ENCODE measurements around the gene RNF149. TPM values are rescaled to one million over a fixed set of nuclear protein-coding genes. Genes with fewer than 3 reads are reported as not detected.
A peak's percentile ranks its signal among the peaks of the same experiment; 100 is the strongest.

Gene RNF149
- total and polyA plus RNA-seq, 9 of the 15 experiments (the other 6 are each of a cell fraction or from before 2014, with no cell fraction given): 9.0 to 31.5 (median 22.8) TPM

- intact Hi-C loops (cut with micrococcal nuclease) (no loop called here), in situ Hi-C loops (cut with MboI) (no loop called here)
- DNase-seq (ENCODE audit: extremely low read depth in 1 of 4, low spot score in 3 of 4) (peak in 1 of 4 experiments; percentile 42), ATAC-seq (peak; percentile 52), FAIRE-seq (no peak)
- H3K36me3 ChIP-seq (ENCODE audit: control insufficient read depth, insufficient read depth, low read length): peaks cover 28% of the 10 kb centered on the region
- H3K9me1 ChIP-seq (ENCODE audit: control insufficient read depth, insufficient read depth, low read length): no peaks in the 10 kb centered on the region
- H3K9me3 ChIP-seq (replicated peaks; ENCODE audit: control insufficient read depth, insufficient read depth, low read depth, low read length): no peaks in the 10 kb centered on the region
- H3K4me1 ChIP-seq (replicated peaks in 1 of 2; ENCODE audit: control insufficient read depth in 2 of 2, insufficient read depth in 2 of 2, low read length in 2 of 2): peaks cover 16 to 28% of the 10 kb centered on the region in 2 experiments; a peak in 4 of 5 replicates
- under 1% methylated on average over 55 of the region's 57 CpGs for WGBS (ENCODE audit: insufficient coverage, low coverage, missing lambda C conversion rate)
- H3K4me2 ChIP-seq (ENCODE audit: insufficient read depth, low read length): peak overlapping the region; percentile 92
- no peaks in the 10 kb centered on the region for H3K27me3 ChIP-seq (ENCODE audit: control insufficient read depth in 2 of 2, insufficient read depth in 2 of 2, low read length in 2 of 2)
- peaks cover 56% of the 10 kb centered on the region for H3K79me2 ChIP-seq (ENCODE audit: control insufficient read depth, insufficient read depth, low read length)
- H2AFZ ChIP-seq (ENCODE audit: low read depth, low read length): peak overlapping the region; percentile 99
- H3K27ac ChIP-seq (ENCODE audit: extremely low read depth, low read depth, low read length): peak overlapping the region; percentile 91
- ChIA-PET CTCF (ENCODE audit: low intra/inter-chr PET ratio) (no interaction called here), POLR2A (interaction anchor here (0.6 to 1.8 kb wide), 5 partner anchors 8 to 305 kb away, joined by 3 to 9 read pairs (median 3); no protein-coding TSS in a partner anchor)
- BruUV-seq (replicated peaks): no TSS peak
- H3K9ac ChIP-seq (ENCODE audit: insufficient read depth in 1 of 2, low read depth in 2 of 2, low read length in 2 of 2): peak overlapping the region; percentile 85 to 99
- H4K20me1 ChIP-seq (replicated peaks; ENCODE audit: control insufficient read depth, insufficient read depth, low read length): peaks cover 24% of the 10 kb centered on the region
- H3K4me3 ChIP-seq: peak overlapping the region; percentile 72
- 0 out of 2 replicates have a peak, but pooled peaks have one; percentile 50 for TF ChIP-seq IRF2 (CRISPR knock-in tag; IDR thresholded peaks at IDR 0.05)
- TF ChIP-seq TAF9B (IDR thresholded peaks at IDR 0.05; ENCODE audit: partially characterized antibody): no peak
- no peak for TF ChIP-seq AFF1 (IDR thresholded peaks at IDR 0.05; ENCODE audit: low read depth in 1 of 2, partially characterized antibody in 2 of 2)
- TF ChIP-seq ZBTB1 (CRISPR knock-in tag; IDR thresholded peaks at IDR 0.05; ENCODE audit: borderline replicate concordance, low read depth): peak; percentile 54; the same call in 1 of the 2 replicates
- no peak for TF ChIP-seq PHTF2 (CRISPR knock-in tag; IDR thresholded peaks at IDR 0.05)
- TF ChIP-seq KLF6 (CRISPR knock-in tag; IDR thresholded peaks at IDR 0.05; ENCODE audit: borderline replicate concordance): 0 out of 2 replicates have a peak, but pooled peaks have one; percentile 19
- TF ChIP-seq TEAD1 (CRISPR knock-in tag; IDR thresholded peaks at IDR 0.05): peak in 1 of 2 experiments; percentile 38; a peak in 1 of 4 replicates
- TF ChIP-seq NRF1 (conservative IDR thresholded peaks at IDR 0.05 in 1 of 2, IDR thresholded peaks at IDR 0.05 in 1 of 2): no peak
- 0 out of 2 replicates have a peak, but pooled peaks have one; percentile 65 for TF ChIP-seq ATF2 (CRISPR knock-in tag; IDR thresholded peaks at IDR 0.05)
- no peak for TF ChIP-seq NR0B1 (IDR thresholded peaks at IDR 0.05; ENCODE audit: partially characterized antibody)
- TF ChIP-seq RBM14 (IDR thresholded peaks at IDR 0.05; ENCODE audit: borderline replicate concordance, insufficient read depth, low read depth, low read length): no peak
- peak; percentile 60; the same call in 1 of the 2 replicates for TF ChIP-seq ZBTB7A (IDR thresholded peaks at IDR 0.05; ENCODE audit: borderline replicate concordance, control insufficient read depth, low read depth, low read length)
- TF ChIP-seq GATA2 (CRISPR knock-in tag; IDR thresholded peaks at IDR 0.05): 0 out of 2 replicates have a peak, but pooled peaks have one; percentile 16
- TF ChIP-seq ZNF431 (CRISPR knock-in tag; IDR thresholded peaks at IDR 0.05): peak; percentile 55; the same call in 1 of the 2 replicates
Observed at GRCh38 chr2:101307950-101308431, 510 bp downstream of the RNF149 start.
